CD14-positive monocyte (primary cell): ENCODE data around the gene NENF. TPM values are rescaled to one million over a fixed set of nuclear protein-coding genes. Genes with fewer than 3 reads are reported as not detected.

Experiments
- DNase-seq, 3 donors: peaks; one replicate each; pipeline ENCODE4 v3.0.0-alpha.2; 2011 to 2022
- H2AFZ ChIP-seq: 2 replicates; pipeline ENCODE4 v1.6.0; 2012; ENCODE audit warnings: mild to moderate bottlenecking, low read depth, low read length, inconsistent platforms; ENCODE audit not compliant: insufficient read depth, poor library complexity, severe bottlenecking
- H3K27ac ChIP-seq, 2 donors: 1 replicate in 1 of 2; 2 replicates in 1 of 2; pipeline ENCODE4 v1.5.1; 2012 to 2013; ENCODE audit warnings: low read length in 2 of 2, control low read depth in 1 of 2, inconsistent platforms in 1 of 2, low read depth in 1 of 2, mild to moderate bottlenecking in 1 of 2
- H3K27me3 ChIP-seq, 2 donors: one replicate each; pipeline versions ENCODE4 v1.6.0 to v1.6.1; 2011 to 2013; ENCODE audit warnings: low read length in 2 of 2; ENCODE audit not compliant: control insufficient read depth in 2 of 2, insufficient read depth in 2 of 2
- H3K36me3 ChIP-seq, 2 donors: replicated peaks in 1 of 2; 1 replicate in 1 of 2; 2 replicates in 1 of 2; pipeline versions ENCODE4 v1.5.1 to v1.6.1; 2012 to 2013; ENCODE audit warnings: low read length in 2 of 2, control low read depth in 1 of 2, inconsistent platforms in 1 of 2, mild to moderate bottlenecking in 1 of 2; ENCODE audit not compliant: insufficient read depth in 2 of 2, control insufficient read depth in 1 of 2
- H3K4me1 ChIP-seq, 2 donors: 1 replicate in 1 of 2; 2 replicates in 1 of 2; pipeline versions ENCODE4 v1.5.1 to v1.6.1; 2012 to 2013; ENCODE audit warnings: low read length in 2 of 2, control low read depth in 1 of 2, inconsistent platforms in 1 of 2, mild to moderate bottlenecking in 1 of 2, moderate library complexity in 1 of 2; ENCODE audit not compliant: insufficient read depth in 2 of 2, control insufficient read depth in 1 of 2
- H3K4me2 ChIP-seq: replicated peaks from 2 replicates; pipeline ENCODE3; 2012; ENCODE audit warnings: low read length, moderate library complexity, mild to moderate bottlenecking; ENCODE audit not compliant: poor library complexity, severe bottlenecking; ENCODE audit errors: extremely low read depth
- H3K4me3 ChIP-seq, 3 experiments: fragments of 200-600 bp in 1 of 3; sonication (generic) in 1 of 3; replicated peaks in 1 of 3; 1 replicate in 2 of 3; 2 replicates in 1 of 3; pipeline ENCODE4 v1.5.1; 2011 to 2013; ENCODE audit warnings: low read length in 3 of 3, mild to moderate bottlenecking in 3 of 3, control low read depth in 2 of 3, low read depth in 2 of 3, inconsistent platforms in 1 of 3, moderate library complexity in 1 of 3
- H3K79me2 ChIP-seq: 2 replicates; pipeline ENCODE4 v1.6.0; 2012; ENCODE audit warnings: mild to moderate bottlenecking, control low read depth, inconsistent platforms, low read length, moderate library complexity; ENCODE audit not compliant: insufficient read depth
- H3K9ac ChIP-seq: 2 replicates; pipeline ENCODE4 v1.6.0; 2017; ENCODE audit warnings: low read length, mild to moderate bottlenecking; ENCODE audit not compliant: insufficient read depth, poor library complexity, severe bottlenecking
- H3K9me3 ChIP-seq, 2 donors: replicated peaks in 1 of 2; 1 replicate in 1 of 2; 2 replicates in 1 of 2; pipeline versions ENCODE4 v1.5.1 to v1.6.1; 2012 to 2013; ENCODE audit warnings: low read length in 2 of 2, control low read depth in 1 of 2; ENCODE audit not compliant: control insufficient read depth in 1 of 2, insufficient read depth in 1 of 2
- H4K20me1 ChIP-seq: 2 replicates; pipeline ENCODE4 v1.6.0; 2012; ENCODE audit warnings: mild to moderate bottlenecking, low read length, control low read depth, moderate library complexity; ENCODE audit not compliant: insufficient read depth
- H3K27ac Mint-ChIP-seq, 7 donors: one replicate each; pipeline ENCODE4 v1.8.0; 2020; ENCODE audit warnings: mild to moderate bottlenecking in 7 of 7, mixed read lengths in 7 of 7, moderate library complexity in 6 of 7, inconsistent platforms in 2 of 7
- H3K27me3 Mint-ChIP-seq, 3 donors: one replicate each; pipeline ENCODE4 v1.8.0; 2021 to 2022; ENCODE audit warnings: low read depth in 3 of 3, mild to moderate bottlenecking in 3 of 3, mixed read lengths in 3 of 3, moderate library complexity in 3 of 3, inconsistent platforms in 1 of 3
- H3K36me3 Mint-ChIP-seq, 2 donors: one replicate each; pipeline ENCODE4 v1.8.0; 2020; ENCODE audit warnings: mixed read lengths in 2 of 2, inconsistent platforms in 1 of 2, mild to moderate bottlenecking in 1 of 2
- H3K4me1 Mint-ChIP-seq: one replicate; pipeline ENCODE4 v1.8.0; 2020; ENCODE audit warnings: mild to moderate bottlenecking, mixed read lengths
- H3K4me3 Mint-ChIP-seq, 2 donors: one replicate each; pipeline ENCODE4 v1.8.0; 2020; ENCODE audit warnings: mild to moderate bottlenecking in 2 of 2, mixed read lengths in 2 of 2, moderate library complexity in 1 of 2
- H3K9me3 Mint-ChIP-seq, 7 donors: one replicate each; pipeline ENCODE4 v1.8.0; 2020 to 2022; ENCODE audit warnings: mixed read lengths in 7 of 7, mild to moderate bottlenecking in 6 of 7, moderate library complexity in 6 of 7, inconsistent platforms in 2 of 7
- CTCF ChIP-seq: fragments of 200-600 bp; IDR thresholded peaks from one replicate; pipeline ENCODE4 v1.8.0; 2022; ENCODE audit warnings: antibody characterized with exemption, mild to moderate bottlenecking
- WGBS: methylation state at CpG from one replicate; pipeline ENCODE4 v1.1.5; 2013; ENCODE audit warnings: missing lambda C conversion rate; ENCODE audit not compliant: insufficient coverage; 5-methylcytosine and 5-hydroxymethylcytosine counted together
- intact Hi-C, 2 donors: fragments of 100-400 bp; cut with micrococcal nuclease; formaldehyde crosslinking; loops; one replicate each; pipeline versions ENCODE4 v1.15.0 to v1.15.1; 2023
- polyA plus RNA-seq, 3 donors: library from polyadenylated mRNA; depleted of rRNA in 1 of 3; unstranded in 2 of 3; stranded (reverse) in 1 of 3; fragments of 300-500 nt in 2 of 3; fragments of >200 nt in 1 of 3; fragmentation: Illumina TruSeq in 2 of 3; gene quantifications; 1 replicate in 2 of 3; 2 replicates in 1 of 3; pipeline ENCODE4 v1.2.3, GENCODE V29; 2012 to 2021

The NENF gene
- polyA plus RNA-seq, 3 donors = 9.7 to 56.4 (median 42.3) TPM

GRCh38 chr1:212438831-212439237 lies 6.1 kb downstream of the NENF start:
- no peak for DNase-seq
- no peak for TF ChIP-seq CTCF
- Mint-ChIP-seq H3K9me3 (no peaks in the 10 kb centered on the region), H3K27me3 (no peaks in the 10 kb centered on the region), H3K4me1 (peaks cover 10% of the 10 kb centered on the region), H3K4me3 (no peak overlapping the region), H3K36me3 (peaks cover 0 to 4% of the 10 kb centered on the region in 2 donors), H3K27ac (peak overlapping the region in 2 of 7 donors; percentile 4 to 6)
- Histone ChIP-seq H3K4me2 (no peak overlapping the region), H2AFZ (no peak overlapping the region), H3K79me2 (peaks cover 3% of the 10 kb centered on the region), H3K36me3 (no peaks in the 10 kb centered on the region), H3K4me3 (no peak overlapping the region), H3K9me3 (no peaks in the 10 kb centered on the region), H4K20me1 (no peaks in the 10 kb centered on the region), H3K9ac (no peak overlapping the region), H3K4me1 (peaks cover 0 to 6% of the 10 kb centered on the region in 2 donors), H3K27me3 (no peaks in the 10 kb centered on the region), H3K27ac (no peak overlapping the region)
- intact Hi-C loops = no loop called here
- no CpG with 5 or more reads among the region's 2 CpGs for WGBS

GRCh38 chr1:212440419-212440818 lies 7.7 kb downstream of the NENF start:
- Mint-ChIP-seq H3K27me3 (no peaks in the 10 kb centered on the region), H3K27ac (no peak overlapping the region), H3K36me3 (peaks cover 6 to 8% of the 10 kb centered on the region in 2 donors), H3K4me3 (no peak overlapping the region), H3K4me1 (peaks cover 2% of the 10 kb centered on the region), H3K9me3 (no peaks in the 10 kb centered on the region)
- Histone ChIP-seq H3K9ac (no peak overlapping the region), H3K4me3 (no peak overlapping the region), H3K4me2 (no peak overlapping the region), H3K4me1 (no peaks in the 10 kb centered on the region), H3K27me3 (no peaks in the 10 kb centered on the region), H3K36me3 (peaks cover 2 to 4% of the 10 kb centered on the region in 2 donors), H3K79me2 (no peaks in the 10 kb centered on the region), H2AFZ (no peak overlapping the region), H4K20me1 (no peaks in the 10 kb centered on the region), H3K9me3 (no peaks in the 10 kb centered on the region), H3K27ac (no peak overlapping the region)
- WGBS = 85% methylated on average over 3 of the region's 9 CpGs
- intact Hi-C loops = no loop called here
- no peak for TF ChIP-seq CTCF
- no peak for DNase-seq
